Tibial nerve (tissue), 3 donors: Measurements from ENCODE around the gene RANBP17.

Experiments used
- POLR2A ChIP-seq, 2 donors: fragments of 450-650 bp; IDR thresholded peaks; one replicate each; pipeline ENCODE4 v1.6.1; 2017; ENCODE audit warnings: antibody characterized with exemption in 2 of 2, mild to moderate bottlenecking in 2 of 2, moderate library complexity in 2 of 2
- TF ChIP-seq, protein P1 (sequence below), 5 experiments: fragments of 200-600 bp in 3 of 5; fragments of 450-650 bp in 2 of 5; sonication (generic) in 3 of 5; IDR thresholded peaks; one replicate each; pipeline ENCODE4 v1.5.1; 2016 to 2019; ENCODE audit warnings: antibody characterized with exemption in 5 of 5, mild to moderate bottlenecking in 3 of 5, moderate library complexity in 2 of 5

GRCh38 chr5:171315925-171316257 lies 454.1 kb downstream of the RANBP17 start:
- TF ChIP-seq, protein P1, sequence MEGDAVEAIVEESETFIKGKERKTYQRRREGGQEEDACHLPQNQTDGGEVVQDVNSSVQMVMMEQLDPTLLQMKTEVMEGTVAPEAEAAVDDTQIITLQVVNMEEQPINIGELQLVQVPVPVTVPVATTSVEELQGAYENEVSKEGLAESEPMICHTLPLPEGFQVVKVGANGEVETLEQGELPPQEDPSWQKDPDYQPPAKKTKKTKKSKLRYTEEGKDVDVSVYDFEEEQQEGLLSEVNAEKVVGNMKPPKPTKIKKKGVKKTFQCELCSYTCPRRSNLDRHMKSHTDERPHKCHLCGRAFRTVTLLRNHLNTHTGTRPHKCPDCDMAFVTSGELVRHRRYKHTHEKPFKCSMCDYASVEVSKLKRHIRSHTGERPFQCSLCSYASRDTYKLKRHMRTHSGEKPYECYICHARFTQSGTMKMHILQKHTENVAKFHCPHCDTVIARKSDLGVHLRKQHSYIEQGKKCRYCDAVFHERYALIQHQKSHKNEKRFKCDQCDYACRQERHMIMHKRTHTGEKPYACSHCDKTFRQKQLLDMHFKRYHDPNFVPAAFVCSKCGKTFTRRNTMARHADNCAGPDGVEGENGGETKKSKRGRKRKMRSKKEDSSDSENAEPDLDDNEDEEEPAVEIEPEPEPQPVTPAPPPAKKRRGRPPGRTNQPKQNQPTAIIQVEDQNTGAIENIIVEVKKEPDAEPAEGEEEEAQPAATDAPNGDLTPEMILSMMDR (IDR thresholded peaks at IDR 0.05) = no peak
- no peak for TF ChIP-seq POLR2A (IDR thresholded peaks at IDR 0.05)
